Medulla oblongata (tissue), 1 donor: ENCODE data around the gene KCNQ1.
A peak's percentile ranks its signal among the peaks of the same experiment; 100 is the strongest.

Source experiments
- DNase-seq: peaks from one replicate; pipeline ENCODE4 v3.0.0-alpha.2; 2015; ENCODE audit errors: extremely low spot score

The KCNQ1 gene

GRCh38 chr11:2699531-2700414 lies 255.0 kb downstream of the KCNQ1 start, which contains the start of gene KCNQ1OT1:
Gene KCNQ1OT1 (minus strand): TSS chr11:2699994.
- DNase-seq, result peak; percentile 92

DNA sequence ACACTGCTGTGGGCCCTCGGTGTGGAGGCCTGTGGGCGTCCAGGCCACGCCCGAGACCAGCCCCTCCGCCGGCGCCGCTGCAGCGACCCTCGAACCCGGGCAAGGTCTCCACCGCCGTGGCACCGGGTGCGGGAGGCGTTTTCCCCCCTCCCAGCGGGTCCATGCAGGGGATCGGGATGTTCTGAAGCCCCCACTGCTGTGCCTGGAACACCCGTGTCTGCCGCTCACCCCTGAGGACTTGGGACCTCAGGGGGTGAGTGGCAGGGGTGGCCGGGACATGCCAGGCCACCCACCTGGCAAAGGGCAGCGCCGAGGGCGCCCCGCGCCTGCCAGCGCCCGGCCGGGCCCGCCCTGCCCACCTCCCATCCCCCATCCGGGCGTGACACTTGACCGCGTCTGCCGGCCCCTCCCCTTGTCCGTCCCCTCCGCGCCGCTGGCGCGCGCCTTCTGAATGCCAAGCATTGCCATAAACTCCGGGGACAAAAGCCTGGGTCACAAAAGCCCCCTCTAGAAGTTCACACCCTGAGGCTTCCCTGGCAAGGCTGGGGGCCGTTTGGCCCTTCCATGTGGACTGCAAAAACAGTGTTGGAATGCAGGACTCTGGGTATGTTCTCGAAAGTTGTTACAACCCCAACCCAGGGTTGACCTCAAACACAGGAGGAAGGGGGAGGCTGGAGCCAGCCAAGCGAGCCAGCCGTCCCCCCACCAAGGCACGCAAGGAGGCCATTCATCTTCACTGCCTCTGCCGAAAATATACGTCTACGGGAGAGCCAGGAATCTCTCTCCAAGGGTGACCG lies 255.8 kb downstream of the KCNQ1 start:
- peak; percentile 47 for DNase-seq

- no peak for DNase-seq
Observed at GRCh38 chr11:2701230-2701629, 256.4 kb downstream of the KCNQ1 start.

DNA sequence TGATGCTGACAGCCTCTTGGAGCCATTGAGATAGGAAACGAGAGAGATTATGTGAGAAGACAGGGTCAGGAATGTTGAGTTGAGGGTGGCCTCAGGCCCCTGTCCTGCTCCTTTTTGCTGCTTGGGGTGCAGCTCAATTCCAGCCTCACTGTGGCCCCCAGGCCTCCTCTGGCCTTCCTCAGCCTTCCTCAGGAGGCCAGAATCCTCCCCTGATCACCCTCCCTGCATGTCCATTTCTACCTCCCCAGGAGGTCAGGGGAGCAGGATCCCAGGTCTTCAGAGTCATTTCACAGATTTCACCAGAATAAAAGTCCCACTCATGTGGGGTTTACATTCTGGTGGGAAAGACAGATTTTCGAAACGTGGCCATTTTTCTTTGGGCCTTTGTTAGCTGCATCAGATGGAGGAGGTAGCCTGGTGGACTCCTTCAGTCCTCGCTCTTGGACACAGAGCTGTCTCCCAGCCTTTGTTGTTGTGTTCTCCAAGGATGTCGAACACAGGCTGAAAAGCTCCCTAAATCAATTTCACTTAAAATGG lies 257.2 kb downstream of the KCNQ1 start:
- DNase-seq, result no peak

- DNase-seq, result peak; percentile 38
Observed at GRCh38 chr11:2702771-2703362, 258.1 kb downstream of the KCNQ1 start.

GRCh38 chr11:2703363-2704141 lies 258.7 kb downstream of the KCNQ1 start:
- DNase-seq, result no peak

DNA sequence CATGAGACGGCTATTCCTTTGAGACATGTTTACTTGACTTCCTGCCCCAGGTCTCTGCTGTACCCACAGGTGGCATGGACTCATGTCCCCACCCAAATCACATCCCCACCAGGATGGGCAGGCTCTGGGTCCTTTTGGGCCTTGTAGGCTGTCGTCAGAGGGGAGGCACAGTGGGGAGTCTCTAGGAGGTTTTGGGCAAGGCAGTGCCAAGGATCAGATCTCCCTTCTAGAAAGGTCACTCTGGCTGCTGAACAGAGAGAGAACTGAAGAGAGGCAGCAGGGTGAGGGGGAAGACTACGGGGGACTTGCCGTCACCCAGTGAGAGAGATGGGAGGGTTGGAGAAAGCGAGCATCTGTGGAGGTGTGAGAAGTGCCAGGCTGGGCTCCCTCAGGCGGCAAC lies 259.5 kb downstream of the KCNQ1 start:
- DNase-seq, result no peak

DNA sequence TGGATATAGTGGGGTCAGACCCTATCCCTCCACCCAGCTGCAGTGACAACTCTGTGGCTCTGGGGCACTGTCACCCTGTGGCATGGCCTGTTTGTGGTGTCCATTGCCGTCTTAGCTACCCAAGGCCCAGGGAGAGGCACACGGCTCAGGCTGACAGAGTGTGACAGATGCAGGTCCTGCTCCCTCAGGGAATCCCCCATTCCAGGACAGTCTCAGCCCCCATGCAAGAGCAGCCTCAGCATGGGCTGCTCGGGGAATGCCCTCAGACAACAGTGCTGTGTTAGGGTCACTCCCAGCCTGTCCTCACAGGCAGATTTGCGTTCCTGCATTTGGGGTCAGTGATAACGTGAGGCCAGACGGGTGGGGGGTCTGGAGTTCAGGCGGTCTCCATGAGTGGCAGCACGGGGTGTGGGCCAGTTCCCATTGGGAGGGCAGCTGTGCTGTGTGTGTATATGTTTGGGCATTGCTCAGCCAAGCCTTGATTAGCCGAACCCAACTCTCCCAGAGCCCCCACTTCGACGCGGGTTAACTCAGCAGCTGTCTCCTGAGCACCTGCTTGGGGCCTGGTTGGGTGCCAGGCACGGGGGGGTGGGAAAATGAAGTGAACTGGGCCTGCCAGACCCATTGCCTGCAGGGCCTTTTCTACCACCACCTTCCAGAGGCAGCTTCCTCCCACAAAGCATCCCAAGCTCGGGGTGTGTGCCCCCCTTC lies 260.2 kb downstream of the KCNQ1 start:
- no peak for DNase-seq

DNA sequence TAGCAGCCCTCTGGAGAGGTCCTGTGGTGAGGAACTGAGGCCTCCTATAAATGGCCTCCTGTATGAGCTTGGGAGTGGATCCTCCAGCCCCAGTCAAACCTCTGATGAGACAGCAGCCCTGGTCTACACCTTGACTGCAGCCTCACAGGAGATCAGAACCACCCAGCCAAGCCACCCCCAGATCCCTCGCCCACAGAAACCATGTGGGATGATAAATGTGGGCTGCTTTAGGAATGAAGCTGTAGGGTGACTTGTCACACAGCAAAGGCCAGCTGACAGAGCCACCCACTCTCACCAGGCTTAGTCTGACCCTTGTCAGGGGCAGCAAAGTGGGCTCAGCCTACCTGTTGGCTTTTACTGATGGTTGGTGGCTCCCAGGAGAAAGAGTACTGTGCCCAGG lies 261.5 kb downstream of the KCNQ1 start:
- no peak for DNase-seq

DNA sequence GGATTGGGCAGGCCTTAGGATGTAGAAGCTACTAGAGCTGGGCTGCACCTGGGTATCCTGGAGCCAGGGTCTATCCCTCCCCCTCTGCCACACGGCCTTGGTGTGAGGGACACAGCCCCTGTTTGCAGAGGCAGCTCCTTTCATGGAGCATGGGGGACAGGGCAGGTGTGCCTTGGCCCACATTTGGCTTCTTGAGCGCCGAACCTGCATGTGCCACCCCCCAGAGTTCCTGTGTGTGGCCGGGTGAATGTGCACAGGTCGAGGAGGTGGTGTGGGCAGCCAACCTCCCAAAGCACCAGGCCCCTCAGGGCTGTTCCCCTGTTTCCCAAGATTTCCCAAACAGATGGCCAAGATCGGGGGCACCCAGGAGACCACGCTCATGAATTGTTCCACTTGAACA lies 262.9 kb downstream of the KCNQ1 start:
- no peak for DNase-seq

DNA sequence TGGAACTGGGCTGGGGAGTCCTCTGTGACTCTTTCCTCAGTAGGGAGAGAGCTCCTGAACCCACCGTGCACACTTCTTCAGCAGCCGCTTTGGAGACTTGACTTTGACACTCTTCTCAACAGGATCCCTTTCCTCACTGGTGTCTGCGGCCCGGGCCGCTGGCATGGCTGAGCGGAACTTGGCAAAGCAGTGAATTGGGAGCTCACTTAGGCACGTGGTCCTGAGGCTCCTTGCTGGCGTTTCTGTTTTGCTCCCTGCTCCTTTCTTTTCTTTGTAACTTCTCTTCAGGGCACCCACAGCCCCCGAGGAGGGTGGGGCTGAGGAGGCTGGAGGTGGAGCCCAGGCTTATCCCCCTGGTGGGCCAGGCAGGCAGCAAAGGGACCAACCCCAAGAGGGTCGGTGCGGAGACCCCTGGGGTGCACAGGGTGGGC lies 263.4 kb downstream of the KCNQ1 start:
- no peak for DNase-seq

GRCh38 chr11:2708757-2709281 lies 264.0 kb downstream of the KCNQ1 start:
- DNase-seq, result no peak

- no peak for DNase-seq
Observed at GRCh38 chr11:2709429-2709828, 264.6 kb downstream of the KCNQ1 start.

GRCh38 chr11:2711161-2711560 lies 266.4 kb downstream of the KCNQ1 start:
- DNase-seq, result no peak

DNA sequence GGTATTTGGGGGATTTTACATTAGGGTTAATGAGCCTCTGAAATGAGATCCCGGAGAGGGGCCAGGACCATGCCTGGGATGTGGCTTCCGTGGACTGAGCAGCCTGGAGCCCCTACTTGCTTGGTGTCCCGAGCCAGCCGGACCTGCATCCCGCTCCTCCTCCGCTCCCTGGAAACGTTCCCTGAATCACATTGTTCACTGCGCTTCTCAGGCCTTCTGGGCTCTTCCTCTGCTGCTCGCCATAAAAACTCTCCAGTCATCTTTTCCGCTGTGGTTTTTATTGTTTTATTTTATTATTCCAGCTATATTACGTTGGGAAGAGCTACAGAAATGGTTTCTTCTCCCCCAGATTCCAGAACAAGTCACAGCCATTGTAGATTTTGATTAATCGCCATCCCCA lies 268.3 kb downstream of the KCNQ1 start:
- no peak for DNase-seq

- no peak for DNase-seq
Observed at GRCh38 chr11:2713661-2714462, 269.1 kb downstream of the KCNQ1 start.

DNA sequence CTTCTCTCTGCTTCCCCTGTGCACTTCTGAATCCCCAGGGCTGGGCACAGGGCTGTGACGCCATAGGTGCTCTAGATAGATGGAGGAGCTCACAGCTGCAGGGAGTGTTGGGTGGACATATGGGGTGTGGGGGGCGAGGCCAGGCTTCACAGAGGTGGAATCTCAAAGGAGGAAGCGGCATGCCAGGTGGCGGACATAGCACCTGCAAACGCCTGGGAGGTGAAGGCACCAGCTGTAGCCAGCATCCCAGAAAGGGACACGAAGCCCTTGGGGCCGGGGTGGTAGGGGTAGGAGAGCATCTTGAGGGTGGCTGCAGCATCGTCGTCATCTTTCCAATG lies 269.6 kb downstream of the KCNQ1 start:
- no peak for DNase-seq

GRCh38 chr11:2714871-2715270 lies 270.1 kb downstream of the KCNQ1 start:
- no peak for DNase-seq

DNA sequence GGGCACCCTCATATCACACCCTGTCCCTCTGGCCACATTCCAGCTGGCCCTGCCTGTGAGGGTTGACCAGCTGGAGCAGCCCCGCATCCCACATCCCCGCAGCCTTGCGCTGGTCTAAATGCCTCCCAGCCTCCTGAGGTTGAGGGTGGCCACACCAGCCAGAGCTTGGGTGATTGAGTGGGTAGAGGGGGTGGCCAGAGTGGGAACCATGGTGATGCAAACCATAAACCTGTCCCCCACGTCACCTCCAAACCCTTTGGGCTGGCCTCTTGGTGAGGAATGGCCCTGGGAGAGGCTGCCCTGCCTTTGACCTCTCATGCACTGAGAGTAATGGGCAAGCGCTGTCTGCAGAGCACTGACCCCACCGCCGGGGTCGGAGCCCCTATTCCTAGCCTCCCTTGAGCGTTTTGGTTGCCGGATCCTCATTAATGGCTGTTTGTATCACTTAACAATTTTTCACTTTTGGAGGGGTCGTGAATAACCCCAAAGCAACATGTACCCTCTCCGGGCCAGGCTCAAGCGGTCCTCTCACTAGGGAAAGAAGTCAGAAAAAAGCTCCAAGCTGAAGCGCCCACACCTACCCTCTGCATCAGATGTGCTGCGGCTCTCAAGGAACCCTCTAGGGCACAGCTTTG lies 271.0 kb downstream of the KCNQ1 start:
- no peak for DNase-seq
